OCI-M1 (cell line): Measurements from ENCODE around the gene CALY.
A peak's percentile ranks its signal among the peaks of the same experiment; 100 is the strongest.
"Not testable (repeated sequence)": the region's sequence is repeated elsewhere in the genome, so short reads cannot be mapped to it uniquely, and the experiment has no call there.

Experiments used
- DNase-seq: peaks from one replicate; lab custom pipeline; 2025; lab: John Stamatoyannopoulos, UW

Gene CALY, protein sequence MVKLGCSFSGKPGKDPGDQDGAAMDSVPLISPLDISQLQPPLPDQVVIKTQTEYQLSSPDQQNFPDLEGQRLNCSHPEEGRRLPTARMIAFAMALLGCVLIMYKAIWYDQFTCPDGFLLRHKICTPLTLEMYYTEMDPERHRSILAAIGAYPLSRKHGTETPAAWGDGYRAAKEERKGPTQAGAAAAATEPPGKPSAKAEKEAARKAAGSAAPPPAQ

DNA sequence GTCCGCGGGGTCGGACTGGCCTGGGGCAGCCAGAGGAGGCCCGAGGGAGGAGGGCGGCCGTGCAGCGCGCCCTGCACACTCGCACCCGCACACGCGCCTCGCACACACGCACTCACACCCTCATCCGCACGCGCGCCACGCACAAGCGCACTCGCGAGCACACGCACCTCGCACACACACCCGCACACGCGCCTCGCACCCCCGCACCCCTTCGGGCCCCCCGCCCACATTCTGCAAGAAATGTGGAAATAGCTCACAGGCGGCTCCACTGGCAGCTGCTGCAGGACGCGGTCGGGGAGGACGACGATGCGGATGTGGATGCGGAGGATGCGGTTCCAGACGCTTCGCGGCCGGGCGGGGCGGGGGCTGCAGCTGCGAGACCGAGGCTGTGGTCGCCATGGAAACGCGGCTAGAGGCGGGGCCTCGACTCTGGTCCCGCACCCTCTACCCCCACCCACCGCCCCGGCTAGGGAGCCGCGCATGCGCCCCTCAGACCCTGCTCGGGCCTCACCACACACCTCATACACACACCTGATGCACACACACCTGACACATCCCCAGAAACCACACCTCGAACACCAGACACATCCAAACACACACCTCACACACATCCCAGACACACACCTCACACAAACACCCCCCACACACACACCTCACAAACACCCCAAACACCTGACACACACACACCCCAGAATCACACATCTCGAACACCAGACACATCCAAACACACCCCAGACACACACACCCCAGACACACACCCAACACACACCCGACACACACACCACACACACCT is at the start of gene CALY:
Gene CALY (minus strand): TSS at position 320 of the 793 bp plus-strand sequence. CDS start 7,907 bp downstream, outside the sequence.
- DNase-seq = no peak

DNA sequence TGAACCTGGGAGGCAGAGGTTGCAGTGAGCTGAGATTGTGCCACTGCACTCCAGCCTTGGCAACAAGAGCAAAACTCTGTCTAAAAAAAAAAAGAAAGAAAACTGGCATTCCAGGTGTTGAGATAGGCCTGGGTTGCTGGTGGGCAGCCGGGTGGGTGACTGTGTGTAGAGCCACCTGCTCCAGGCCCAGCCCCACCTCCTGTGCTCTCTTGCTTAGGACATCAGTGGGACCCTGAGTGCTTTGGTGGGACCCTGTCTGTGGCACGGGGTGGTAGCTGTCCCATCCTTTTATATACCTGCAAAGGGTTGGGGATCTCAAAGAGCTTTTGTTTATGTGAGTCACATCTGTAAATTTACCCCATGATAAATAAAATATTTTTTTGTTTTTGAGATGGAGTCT is 48.5 kb upstream of the CALY start:
- no peak for DNase-seq

DNA sequence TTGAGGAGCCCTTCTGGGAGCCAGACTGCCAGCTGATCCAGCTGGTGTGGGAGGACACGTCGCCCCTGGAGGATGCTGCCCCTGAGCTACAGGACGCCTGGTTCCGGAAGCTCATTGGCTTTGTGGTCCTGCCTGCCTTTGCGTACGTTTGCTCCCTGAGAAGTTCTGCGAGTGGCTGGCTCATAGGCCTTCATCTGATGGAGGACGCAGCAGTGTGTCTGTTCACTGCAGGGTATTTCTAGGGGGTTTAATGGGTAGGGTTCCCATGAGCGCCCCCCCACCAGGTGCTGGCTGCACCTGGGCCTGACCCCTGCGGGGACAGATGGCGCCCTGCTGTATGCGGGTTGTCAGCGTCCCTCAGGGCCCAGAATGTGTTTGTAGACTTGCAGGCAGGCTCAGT is 47.4 kb upstream of the CALY start:
- no peak for DNase-seq

DNA sequence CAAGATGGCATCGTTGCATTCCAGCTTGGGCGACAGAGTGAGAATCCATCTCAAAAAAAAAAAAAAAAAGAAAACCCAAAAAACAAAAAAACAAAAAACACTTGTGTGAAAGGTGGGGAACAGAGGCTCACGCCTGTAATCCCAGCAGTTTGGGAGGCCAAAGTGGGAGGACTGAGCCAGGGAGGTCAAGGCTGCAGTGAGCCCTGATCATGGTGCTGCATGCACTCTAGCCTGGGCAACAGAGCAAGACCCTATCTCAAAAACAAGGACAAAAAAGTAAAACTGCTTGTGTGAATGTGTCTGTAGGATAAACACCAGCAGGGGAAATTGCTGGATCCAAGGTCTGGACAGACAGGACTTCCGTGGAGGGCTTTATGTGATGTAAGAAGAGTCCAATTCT is 46.9 kb upstream of the CALY start:
- DNase-seq = no peak

DNA sequence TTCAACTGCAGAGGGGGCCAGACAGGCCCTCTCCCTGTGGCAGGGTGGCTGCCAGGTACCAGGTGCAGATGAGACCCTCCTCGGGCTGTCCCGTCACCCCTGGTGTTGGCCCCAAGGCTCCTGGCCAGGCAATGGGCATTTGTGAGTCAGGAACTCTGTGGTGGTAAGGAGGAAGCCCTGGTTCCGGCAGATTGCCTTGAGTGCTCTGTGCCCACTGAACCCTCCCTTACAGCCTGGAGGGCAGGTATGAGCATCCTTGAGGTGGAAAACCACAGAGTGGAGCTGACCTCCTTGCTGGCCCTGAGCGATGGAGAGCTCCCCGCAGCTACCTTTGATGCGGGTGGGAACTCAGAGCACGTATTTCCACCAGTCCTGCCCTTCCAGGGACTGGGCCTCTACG is 44.3 kb upstream of the CALY start:
- DNase-seq = no peak

DNA sequence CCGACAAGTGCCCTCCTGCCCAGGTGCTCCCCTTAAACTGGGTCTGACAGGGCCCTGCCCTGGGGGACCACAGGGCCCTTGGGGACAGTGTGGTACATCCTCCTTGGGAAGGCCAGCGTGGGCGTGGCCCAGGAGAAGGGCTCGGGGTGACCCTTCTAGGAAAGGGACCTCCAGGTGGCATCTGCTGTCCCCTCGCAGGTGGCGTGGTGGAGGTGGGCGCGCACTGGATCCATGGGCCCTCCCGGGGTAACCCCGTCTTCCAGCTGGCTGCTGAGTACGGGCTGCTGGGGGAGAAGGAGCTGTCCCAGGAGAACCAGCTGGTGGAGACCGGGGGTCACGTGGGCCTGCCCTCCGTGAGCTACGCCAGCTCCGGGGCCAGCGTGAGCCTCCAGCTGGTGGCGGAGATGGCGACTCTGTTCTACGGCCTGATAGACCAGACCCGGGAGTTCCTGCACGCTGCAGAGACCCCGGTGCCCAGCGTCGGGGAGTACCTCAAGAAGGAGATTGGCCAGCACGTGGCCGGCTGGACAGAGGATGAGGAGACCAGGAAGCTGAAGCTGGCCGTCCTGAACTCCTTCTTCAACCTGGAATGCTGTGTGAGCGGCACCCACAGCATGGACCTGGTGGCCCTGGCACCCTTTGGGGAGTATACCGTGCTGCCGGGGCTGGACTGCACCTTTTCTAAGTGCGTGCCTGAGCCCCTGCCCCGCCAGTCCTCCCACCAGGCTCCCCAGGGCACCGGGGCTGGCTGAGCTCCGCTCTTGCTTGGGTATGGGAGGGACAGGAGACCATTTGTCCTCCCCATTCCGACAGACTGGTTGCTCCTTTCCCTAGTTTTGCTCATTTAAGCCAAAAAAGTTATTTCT is 43.3 kb upstream of the CALY start:
- no peak for DNase-seq

DNA sequence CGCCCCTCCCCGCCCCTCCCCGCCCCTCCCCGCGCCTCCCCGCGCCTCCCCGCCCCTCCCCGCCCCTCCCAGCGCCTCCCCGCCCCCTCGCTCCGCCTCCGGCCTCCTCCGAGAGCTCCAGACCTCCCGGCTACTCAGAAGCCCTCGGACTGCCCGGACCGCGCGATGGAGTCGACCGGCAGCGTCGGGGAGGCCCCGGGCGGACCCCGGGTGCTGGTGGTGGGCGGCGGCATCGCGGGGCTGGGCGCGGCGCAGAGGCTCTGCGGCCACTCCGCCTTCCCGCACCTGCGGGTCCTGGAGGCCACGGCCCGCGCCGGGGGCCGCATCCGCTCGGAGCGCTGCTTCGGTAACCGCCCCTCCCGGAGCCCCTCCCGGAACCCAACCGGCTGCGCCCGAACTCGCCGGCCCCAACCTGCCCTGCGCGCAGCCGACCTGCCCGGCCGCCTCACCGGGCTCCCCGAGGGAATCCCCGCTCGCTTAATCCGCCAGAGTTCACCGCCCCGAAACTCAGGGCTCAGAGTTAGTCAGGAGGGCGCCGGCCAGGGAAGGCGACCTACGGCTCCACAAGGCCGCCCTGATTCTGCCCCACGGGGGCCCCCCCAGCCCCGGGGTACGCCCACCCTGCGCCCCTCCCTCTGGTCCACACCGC is 42.6 kb upstream of the CALY start, which contains the start of gene PAOX:
Gene PAOX (plus strand): TSS at position 111 of the 649 bp plus-strand sequence. CDS start 55 bp downstream, at position 166.
- no peak for DNase-seq

DNA sequence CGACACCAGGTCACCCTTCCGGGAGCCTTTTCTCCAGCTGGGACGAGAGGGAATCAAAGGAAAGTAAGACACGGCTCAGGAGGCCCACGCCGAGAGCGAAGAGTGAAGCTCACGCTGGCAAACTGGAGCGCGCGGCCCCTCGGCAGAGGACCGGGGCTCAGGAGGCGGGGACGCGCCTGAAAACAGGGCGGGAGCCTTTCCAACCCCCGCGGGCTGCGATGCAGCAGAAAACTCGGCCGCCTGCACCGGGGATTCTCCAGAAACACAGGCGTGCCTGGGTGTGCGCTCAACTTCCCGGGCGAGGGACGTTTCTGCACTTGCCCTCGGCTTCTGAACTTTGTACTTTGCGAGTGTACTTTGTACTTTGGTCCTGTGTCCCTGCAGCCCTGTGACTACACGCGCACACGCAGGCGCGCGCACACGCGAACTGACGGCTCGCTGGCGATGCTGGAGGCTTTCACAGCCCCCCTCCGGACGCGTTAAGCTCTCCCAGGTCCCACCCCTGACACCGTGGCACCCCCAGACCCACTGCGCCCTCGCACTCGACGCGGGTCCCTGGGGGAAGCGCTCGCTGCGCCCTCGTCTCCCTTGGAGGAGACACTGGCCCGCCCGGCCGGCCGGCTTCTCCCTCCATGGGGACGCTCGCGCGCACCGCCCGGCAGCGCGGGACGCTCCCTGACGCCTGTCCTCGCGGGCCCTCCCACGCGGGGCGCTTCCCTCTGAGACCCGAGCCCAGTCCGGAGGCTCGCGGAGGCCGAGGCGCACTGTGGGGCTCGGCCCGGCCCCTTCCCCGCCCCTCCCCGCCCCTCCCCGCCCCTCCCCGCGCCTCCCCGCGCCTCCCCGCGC is 41.8 kb upstream of the CALY start:
- peak; percentile 68 for DNase-seq

DNA sequence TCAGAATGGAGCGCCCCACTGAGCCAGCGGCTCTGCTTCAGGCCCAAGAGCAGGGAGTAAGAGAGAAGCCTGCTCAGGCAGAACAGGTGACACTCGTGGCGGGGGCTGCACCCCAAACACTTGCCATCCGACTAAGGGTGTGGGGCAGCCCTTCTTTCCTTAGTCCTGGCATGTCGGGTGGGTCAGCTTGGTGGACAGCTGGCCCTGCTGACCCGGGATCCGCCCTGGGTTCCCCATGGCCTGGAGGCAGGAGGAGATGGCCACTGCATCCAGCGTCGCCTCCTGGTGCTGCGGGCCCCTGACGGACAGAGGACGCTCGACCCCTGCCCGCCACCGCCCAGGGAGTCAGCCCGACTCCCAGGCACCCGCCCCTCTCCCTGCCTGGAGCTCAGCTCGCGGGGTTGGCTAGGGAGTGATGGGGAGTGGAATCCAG is 41.1 kb upstream of the CALY start:
- no peak for DNase-seq

DNA sequence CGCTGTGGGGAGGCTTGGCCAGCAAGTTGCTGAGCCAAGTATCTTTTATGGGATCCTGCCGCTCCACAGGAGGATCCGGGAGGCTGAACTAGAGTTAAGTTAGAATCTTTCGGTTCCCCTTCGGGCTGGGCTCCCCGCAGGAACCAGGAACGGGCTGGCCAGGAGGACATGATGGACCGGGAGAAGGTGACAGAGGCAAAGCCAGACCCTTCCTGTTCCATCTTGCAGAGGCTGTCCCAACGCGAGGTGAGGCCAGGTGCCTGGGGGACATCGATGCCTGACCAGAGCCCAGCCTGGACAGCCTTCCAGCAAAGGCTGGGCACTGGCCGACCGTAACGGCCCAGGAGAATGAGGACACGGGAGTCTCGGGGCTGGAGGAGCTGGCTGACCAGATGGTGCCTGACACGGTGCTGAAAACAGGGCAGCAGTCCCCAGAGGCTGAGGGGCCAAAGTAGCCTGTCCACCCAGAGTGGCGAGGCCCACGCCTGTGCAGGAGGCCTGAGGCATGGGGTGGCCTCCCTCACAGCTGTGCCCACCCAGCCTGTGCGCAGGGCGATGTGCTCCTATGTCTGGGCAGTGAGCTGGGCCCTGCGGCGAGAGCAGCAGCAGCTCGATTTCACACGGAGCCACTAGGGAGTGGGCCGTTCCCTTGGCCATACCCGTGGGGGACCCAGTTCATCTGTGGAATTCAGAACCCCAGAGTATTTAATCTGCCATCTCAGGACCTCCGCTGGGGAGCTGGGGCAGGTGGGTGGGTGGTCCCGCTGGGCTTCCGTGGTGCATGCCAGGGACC is 40.5 kb upstream of the CALY start:
- DNase-seq = no peak

DNA sequence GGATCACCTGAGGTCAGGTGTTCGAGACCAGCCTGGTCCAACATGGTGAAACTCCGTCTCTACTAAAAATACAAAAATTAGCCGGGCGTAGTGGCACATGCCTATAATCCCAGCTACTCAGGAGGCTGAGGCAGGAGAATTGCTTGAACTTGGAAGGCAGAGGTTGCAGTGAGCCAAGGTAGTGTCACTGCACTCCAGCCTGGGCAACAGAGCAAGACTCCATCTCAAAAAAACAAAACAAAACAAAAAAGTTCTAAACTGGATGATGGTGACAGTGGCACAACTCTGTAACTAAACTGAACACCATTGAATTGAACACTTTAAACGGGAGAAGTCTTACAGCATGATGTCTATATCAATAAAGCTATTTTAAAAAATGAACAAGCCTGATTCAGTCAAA is 39.5 kb upstream of the CALY start:
- not testable (repeated sequence) for DNase-seq

DNA sequence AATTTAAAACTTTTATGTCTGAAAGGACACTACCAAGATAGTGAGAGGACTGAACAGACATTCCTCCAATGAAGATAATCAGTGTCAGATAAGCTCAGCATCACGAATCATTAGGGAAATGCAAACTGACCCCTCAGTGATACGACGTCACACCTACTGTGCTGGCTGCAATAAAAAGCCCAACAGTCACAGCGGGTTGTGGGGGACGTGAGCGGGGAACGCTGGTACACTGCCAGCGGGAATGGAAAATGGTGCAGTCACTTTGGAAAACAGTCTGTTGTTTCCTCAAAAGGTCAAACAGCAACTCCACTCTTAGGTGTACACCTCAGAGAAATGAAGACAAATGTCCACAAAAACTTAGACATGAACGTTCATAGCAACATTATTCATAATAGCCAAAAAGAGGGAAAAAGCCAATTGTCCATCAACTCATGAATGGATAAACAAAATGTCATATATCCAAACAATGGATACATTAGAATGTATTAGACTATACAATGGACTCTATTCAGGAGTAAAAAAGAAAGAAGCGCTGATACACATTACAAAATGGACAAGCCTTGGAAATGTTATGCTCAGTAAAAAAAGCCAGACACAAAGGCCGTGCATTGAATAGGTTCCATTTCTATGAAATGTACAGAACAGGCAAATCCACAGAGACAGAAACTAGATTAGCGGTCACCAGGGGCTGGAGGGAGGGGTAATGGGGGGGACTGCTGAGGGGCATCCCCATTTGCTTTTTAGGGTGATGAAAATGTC is 38.8 kb upstream of the CALY start:
- DNase-seq = no peak

DNA sequence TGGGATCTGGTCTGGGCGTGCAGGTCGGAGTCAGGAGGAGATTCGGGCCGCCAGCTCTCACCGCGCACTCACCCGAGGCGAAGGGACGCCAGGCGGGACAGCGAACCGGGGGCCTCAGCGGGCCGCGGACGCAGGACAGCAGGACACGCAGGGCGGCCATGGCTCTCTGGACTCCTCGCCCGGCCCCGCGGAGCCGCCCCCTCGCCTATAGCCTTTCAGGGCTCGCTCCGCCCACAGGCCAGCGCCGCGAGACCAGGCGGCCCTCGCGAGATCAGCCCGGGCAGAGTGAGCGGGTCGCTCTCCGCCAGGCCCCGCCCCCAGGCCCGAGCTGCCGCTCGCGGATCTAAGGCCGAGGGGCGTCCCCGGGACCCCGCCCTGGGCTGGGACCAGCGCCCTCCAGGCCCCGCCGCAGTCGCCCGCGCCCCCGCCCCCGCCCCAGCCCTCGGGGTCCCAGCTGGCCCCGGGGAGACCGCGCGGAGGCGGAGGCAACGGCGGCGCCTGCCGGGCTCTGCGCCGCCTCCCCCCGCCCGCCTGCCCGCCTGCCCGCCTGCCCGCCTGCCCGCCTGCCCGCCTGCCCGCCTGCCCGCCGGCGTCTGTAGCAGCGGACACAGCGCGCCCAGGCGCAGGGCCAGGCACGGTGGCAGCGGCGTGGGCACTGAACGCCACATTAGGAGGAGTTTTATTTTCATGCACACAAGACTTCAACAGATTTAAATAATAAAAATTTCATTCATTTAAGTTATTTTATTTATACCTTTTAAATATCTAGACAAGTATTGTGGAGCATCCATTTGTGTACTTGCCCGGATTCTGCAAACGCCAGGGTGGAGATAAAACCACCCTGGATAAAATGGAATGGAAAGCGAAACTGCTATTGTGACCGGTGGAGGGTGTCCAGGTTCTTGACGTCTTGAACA is 36.7 kb upstream of the CALY start, which contains the start of gene ECHS1:
Gene ECHS1 (minus strand): TSS at position 181 of the 917 bp plus-strand sequence. CDS start 21 bp downstream, at position 160.
- DNase-seq = peak; percentile 98

DNA sequence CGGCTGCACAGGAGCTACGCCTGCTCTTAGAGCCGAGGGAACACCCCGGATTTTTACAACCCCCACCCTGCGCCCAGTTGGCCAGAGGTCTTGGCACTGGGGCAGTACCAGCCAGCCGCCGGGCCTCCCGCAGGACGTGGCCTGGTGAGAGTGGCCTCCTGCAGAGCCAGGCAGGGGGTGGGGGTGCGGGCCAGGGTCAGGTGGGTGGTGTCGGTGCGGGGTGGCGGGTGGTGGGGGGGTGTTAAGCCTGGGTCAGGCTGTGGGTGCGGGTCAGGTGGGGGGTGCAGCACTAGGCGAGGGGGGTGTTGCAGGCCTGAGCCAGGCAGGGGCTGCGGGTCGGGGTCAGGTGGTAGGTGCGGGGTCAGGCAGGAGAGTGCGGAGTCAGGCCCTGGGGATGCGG is 35.8 kb upstream of the CALY start:
- no peak for DNase-seq

DNA sequence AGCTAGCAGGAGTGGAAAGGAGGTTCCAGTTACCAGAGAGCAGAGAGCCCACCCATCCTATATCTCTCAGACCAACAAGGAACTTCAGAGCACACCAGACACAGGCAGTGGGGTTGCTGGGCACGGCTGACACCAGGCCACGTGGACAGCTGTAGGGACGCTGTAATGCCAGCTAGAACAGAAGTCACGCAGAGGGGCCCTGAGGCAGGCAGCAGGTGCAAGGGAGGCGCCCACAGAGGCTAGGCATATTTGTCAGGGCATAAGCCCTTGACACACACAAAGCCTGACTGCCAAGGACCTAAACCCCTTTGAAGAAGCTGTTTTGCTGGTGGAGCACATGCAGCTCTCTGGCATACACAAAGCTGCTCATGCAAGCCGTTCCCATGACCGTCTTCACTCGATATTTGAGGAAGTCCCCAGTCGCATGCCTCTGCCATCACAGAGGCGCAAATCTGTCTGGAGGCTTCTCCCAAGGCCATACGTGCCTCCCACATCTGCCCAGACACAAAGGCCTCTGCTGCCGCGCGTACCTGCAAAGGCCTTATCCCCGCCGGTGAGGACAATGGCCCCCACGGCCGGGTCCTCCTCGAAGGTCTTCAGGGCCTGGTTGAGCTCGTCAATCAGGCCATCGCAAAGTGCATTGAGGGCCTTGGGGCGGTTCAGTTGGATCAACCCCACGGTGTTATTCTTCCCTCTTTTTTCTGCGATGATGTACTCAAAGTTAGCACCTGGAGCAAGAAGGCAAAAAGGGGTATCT is 33.5 kb upstream of the CALY start:
- no peak for DNase-seq

DNA sequence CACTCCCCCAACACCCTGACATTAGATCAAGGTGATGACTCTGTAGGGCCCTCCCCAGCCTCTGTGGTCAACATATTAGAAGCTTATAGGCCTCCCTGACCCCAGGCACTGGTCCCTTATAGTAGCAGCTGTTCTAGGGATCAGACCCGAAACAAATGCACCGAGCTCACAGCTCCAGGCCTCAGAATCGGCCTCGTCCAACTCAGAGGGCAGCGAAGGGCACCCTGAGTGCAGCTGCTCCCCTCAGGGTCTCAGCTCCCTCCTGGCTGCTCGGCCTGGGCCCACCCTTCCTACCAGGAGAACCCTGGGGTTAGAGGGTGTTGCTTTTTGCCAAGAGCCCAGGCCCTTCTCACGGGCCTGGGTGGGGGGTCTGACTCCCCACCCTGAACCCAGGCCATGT is 31.5 kb upstream of the CALY start:
- no peak for DNase-seq

DNA sequence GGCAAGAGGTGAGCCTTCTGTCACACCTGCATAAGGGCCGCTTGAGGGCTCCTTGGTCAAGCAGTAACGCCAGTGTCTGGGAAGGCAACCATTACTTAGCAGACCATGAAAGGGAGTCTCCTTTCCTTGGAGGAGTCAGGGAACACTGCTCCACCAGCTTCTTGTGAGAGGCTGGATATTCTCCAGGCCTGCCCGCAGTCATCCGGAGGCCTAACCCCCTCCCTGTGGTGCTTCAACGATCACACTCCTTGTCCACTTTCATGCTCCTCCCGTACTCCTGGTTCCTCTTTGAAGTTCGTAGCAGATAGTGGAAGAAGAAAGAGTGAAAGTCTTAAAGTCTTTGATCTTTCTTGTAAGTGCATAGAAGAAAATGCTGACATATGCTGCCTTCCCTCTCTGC is 30.8 kb upstream of the CALY start:
- DNase-seq = not testable (repeated sequence)

DNA sequence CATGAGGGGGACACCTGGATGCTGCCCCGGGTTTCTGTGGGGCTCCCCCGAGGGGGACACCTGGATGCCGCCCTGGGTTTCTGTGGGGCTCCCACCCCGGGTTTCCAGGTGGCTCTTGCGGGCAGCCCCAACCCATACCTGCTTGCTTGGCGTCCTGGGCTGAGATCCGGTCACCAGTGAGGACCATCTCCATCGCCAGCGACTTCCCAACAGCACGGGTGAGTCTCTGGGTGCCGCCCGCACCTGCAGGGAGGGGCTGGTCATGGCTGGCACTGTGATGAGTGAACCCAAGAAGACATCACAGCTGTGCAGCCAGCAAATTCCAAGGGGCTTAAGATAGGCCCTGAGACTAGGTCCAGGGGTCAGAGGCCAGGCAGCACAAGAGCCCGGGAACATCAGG is 30.1 kb upstream of the CALY start:
- no peak for DNase-seq
